Panc1 (cell line): ENCODE results near the gene NANS.

ENCODE experiments used
- CTCF ChIP-seq: fragments of 450-650 bp; IDR thresholded peaks from 2 replicates; pipeline ENCODE4 v1.5.1; 2017; ENCODE audit warnings: mild to moderate bottlenecking
- TCF7L2 ChIP-seq: IDR thresholded peaks from 2 replicates; pipeline ENCODE4 v1.6.1; 2011; ENCODE audit warnings: mild to moderate bottlenecking, low read depth, low read length, inconsistent platforms

- TF ChIP-seq TCF7L2 (no peak), CTCF (no peak)
Observed at GRCh38 chr9:98091735-98092612, 35.4 kb downstream of the NANS start.
